HG02759 (cell line): Measurements from ENCODE around the gene OR2T10.
"Not testable (repeated sequence)": the region's sequence is repeated elsewhere in the genome, so short reads cannot be mapped to it uniquely, and the experiment has no call there.

Experiments used
- ATAC-seq: cut with Tn5 transposase; IDR thresholded peaks from one replicate; pipeline ENCODE4 v1.9.1; 2021; ENCODE audit warnings: mild to moderate bottlenecking, moderate library complexity; ENCODE audit not compliant: unreplicated experiment

The OR2T10 gene

GRCh38 chr1:248599396-248599795 is 1.9 kb upstream of the OR2T10 start:
- no peak for ATAC-seq

- no peak for ATAC-seq
Measured at GRCh38 chr1:248596615-248597014, 885 bp downstream of the OR2T10 start.

- ATAC-seq, result no peak
Measured at GRCh38 chr1:248593226-248593625, 4.3 kb downstream of the OR2T10 start.

GRCh38 chr1:248592655-248593054 is 4.8 kb downstream of the OR2T10 start:
- no peak for ATAC-seq

- no peak for ATAC-seq
Measured at GRCh38 chr1:248590055-248590454, 7.4 kb downstream of the OR2T10 start.

- ATAC-seq, result no peak
Measured at GRCh38 chr1:248589334-248589733, 8.2 kb downstream of the OR2T10 start.

GRCh38 chr1:248585266-248585665 is 12.2 kb downstream of the OR2T10 start:
- no peak for ATAC-seq

- ATAC-seq, result no peak
Measured at GRCh38 chr1:248576260-248576980, 21.1 kb downstream of the OR2T10 start.

- not testable (repeated sequence) for ATAC-seq
Measured at GRCh38 chr1:248574657-248575056, 22.8 kb downstream of the OR2T10 start, which contains the start of gene OR2T34. Gene OR2T34 (minus strand): TSS chr1:248574757. CDS start chr1:248574757, 0 bp downstream.

GRCh38 chr1:248573856-248574255 is 23.6 kb downstream of the OR2T10 start:
- not testable (repeated sequence) for ATAC-seq

- peak; percentile 93 for ATAC-seq
Measured at GRCh38 chr1:248572049-248572448, 25.5 kb downstream of the OR2T10 start.

GRCh38 chr1:248570811-248571210 is 26.7 kb downstream of the OR2T10 start:
- not testable (repeated sequence) for ATAC-seq

- ATAC-seq, result not testable (repeated sequence)
Measured at GRCh38 chr1:248569049-248569448, 28.5 kb downstream of the OR2T10 start.

- ATAC-seq, result peak; percentile 82
Measured at GRCh38 chr1:248565530-248566373, 31.7 kb downstream of the OR2T10 start.

- ATAC-seq, result not testable (repeated sequence)
Measured at GRCh38 chr1:248562672-248563071, 34.8 kb downstream of the OR2T10 start, which contains the start of gene OR2T29. Gene OR2T29 (minus strand): TSS chr1:248562772. CDS start chr1:248559491, 3,281 bp downstream.

GRCh38 chr1:248551027-248551426 is 46.5 kb downstream of the OR2T10 start:
- not testable (repeated sequence) for ATAC-seq

GRCh38 chr1:248547383-248547782 is 50.1 kb downstream of the OR2T10 start:
- ATAC-seq, result not testable (repeated sequence)
